ENCODE measurements around the gene NFATC2.

Gene NFATC2

DNA sequence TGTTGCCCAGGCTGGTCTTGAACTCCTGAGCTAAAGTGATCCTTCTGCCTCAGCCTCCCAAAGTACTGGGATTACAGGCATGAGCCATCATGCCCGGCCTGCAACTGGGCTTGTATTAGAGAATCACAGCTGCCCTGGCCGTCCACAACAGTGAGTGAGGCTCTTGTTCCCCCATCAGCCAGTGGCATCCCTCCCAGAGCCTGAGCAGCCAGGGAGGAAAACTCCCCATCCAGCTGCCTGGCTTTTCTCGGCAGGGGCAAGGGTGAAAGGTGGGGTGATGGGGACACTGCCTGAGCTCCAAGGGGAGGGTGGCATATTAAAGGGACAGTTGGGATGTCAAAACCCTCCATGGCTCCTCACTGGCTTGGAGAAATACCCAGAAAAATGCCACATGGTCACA, 185.6 kb downstream of the NFATC2 start:
- Histone ChIP-seq H4K20me1 (ENCODE audit: insufficient read depth, low read length, poor library complexity, severe bottlenecking) (no peaks in the 10 kb centered on the region), H3K79me2 (ENCODE audit: insufficient read depth, low read length) (no peaks in the 10 kb centered on the region)

DNA sequence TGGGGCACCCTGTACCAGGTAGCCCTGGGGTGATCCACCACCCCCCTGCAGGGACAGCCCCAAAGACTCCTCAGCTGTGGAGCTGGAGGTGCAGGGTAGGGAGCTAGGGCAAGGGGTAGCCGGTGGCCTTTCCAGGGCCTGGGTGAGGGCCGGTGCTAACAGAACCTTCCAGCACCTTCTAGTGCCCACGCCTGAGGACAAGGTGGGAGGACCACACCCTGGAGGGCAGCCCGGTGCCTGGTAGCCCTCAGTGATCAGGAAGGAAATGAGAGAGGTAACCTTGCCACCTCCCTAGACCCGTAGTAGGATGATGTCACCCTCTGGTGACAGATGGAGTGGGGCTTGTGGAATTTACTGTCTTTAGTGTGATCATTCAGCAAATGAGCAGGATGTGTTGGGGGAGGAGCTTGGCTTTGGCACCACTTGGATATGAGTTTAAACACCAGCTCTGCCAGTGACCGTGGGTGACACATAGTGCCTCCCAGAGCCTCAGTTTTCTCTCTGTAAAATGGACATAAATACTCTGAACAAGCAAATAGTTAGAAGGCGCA, 187.7 kb downstream of the NFATC2 start:
- no peaks in the 10 kb centered on the region for H3K9me2 ChIP-seq (replicated peaks; ENCODE audit: low read depth, low read length)
- no peaks in the 10 kb centered on the region for H3K27me3 ChIP-seq (ENCODE audit: insufficient read depth, low read length, poor library complexity, severe bottlenecking)
- H3F3A ChIP-seq (ENCODE audit: low read depth): no peaks in the 10 kb centered on the region
- no peaks in the 10 kb centered on the region for H3K36me3 ChIP-seq (ENCODE audit: insufficient read depth, low read length)
- no peaks in the 10 kb centered on the region for H4K20me1 ChIP-seq (ENCODE audit: insufficient read depth, low read length, poor library complexity, severe bottlenecking)
- no peak for TF ChIP-seq EZH2phosphoT487 (IDR thresholded peaks at IDR 0.05; ENCODE audit: borderline replicate concordance)
- TF ChIP-seq, protein P1, sequence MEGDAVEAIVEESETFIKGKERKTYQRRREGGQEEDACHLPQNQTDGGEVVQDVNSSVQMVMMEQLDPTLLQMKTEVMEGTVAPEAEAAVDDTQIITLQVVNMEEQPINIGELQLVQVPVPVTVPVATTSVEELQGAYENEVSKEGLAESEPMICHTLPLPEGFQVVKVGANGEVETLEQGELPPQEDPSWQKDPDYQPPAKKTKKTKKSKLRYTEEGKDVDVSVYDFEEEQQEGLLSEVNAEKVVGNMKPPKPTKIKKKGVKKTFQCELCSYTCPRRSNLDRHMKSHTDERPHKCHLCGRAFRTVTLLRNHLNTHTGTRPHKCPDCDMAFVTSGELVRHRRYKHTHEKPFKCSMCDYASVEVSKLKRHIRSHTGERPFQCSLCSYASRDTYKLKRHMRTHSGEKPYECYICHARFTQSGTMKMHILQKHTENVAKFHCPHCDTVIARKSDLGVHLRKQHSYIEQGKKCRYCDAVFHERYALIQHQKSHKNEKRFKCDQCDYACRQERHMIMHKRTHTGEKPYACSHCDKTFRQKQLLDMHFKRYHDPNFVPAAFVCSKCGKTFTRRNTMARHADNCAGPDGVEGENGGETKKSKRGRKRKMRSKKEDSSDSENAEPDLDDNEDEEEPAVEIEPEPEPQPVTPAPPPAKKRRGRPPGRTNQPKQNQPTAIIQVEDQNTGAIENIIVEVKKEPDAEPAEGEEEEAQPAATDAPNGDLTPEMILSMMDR (conservative IDR thresholded peaks at IDR 0.05; ENCODE audit: low read length): no peak
- no peaks in the 10 kb centered on the region for H3K79me2 ChIP-seq (ENCODE audit: insufficient read depth, low read length)
- H2AFZ ChIP-seq (ENCODE audit: low read length): no peak overlapping the region
- H3K9me3 ChIP-seq (ENCODE audit: insufficient read depth, low read depth, low read length): no peaks in the 10 kb centered on the region
- no peak overlapping the region for H3K9ac ChIP-seq (ENCODE audit: low read depth, low read length, poor library complexity, severe bottlenecking)
- no peak overlapping the region for H3K4me2 ChIP-seq (ENCODE audit: low read depth, low read length, poor library complexity, severe bottlenecking)
- H3K4me3 ChIP-seq (ENCODE audit: low read length, poor library complexity, severe bottlenecking): no peak overlapping the region
- H3K4me1 ChIP-seq (ENCODE audit: insufficient read depth, low read length, poor library complexity, severe bottlenecking): peaks cover 3% of the 10 kb centered on the region

More for the DNA sequence above, 185.6 kb downstream of the NFATC2 start:
- H3K4me1 ChIP-seq (ENCODE audit: insufficient read depth, low read length, poor library complexity, severe bottlenecking): peaks cover 3% of the 10 kb centered on the region
- no peak for TF ChIP-seq EZH2phosphoT487 (IDR thresholded peaks at IDR 0.05; ENCODE audit: borderline replicate concordance)
- TF ChIP-seq, protein P1 (conservative IDR thresholded peaks at IDR 0.05; ENCODE audit: low read length): no peak
- no peak overlapping the region for H2AFZ ChIP-seq (ENCODE audit: low read length)
- no peaks in the 10 kb centered on the region for H3F3A ChIP-seq (ENCODE audit: low read depth)
- no peak overlapping the region for H3K4me2 ChIP-seq (ENCODE audit: low read depth, low read length, poor library complexity, severe bottlenecking)
- H3K4me3 ChIP-seq (ENCODE audit: low read length, poor library complexity, severe bottlenecking): no peak overlapping the region
- H3K9me3 ChIP-seq (ENCODE audit: insufficient read depth, low read depth, low read length): no peaks in the 10 kb centered on the region
- no peaks in the 10 kb centered on the region for H3K27me3 ChIP-seq (ENCODE audit: insufficient read depth, low read length, poor library complexity, severe bottlenecking)
- H3K9me2 ChIP-seq (replicated peaks; ENCODE audit: low read depth, low read length): no peaks in the 10 kb centered on the region
- no peak overlapping the region for H3K9ac ChIP-seq (ENCODE audit: low read depth, low read length, poor library complexity, severe bottlenecking)
- H3K36me3 ChIP-seq (ENCODE audit: insufficient read depth, low read length): no peaks in the 10 kb centered on the region

DNA sequence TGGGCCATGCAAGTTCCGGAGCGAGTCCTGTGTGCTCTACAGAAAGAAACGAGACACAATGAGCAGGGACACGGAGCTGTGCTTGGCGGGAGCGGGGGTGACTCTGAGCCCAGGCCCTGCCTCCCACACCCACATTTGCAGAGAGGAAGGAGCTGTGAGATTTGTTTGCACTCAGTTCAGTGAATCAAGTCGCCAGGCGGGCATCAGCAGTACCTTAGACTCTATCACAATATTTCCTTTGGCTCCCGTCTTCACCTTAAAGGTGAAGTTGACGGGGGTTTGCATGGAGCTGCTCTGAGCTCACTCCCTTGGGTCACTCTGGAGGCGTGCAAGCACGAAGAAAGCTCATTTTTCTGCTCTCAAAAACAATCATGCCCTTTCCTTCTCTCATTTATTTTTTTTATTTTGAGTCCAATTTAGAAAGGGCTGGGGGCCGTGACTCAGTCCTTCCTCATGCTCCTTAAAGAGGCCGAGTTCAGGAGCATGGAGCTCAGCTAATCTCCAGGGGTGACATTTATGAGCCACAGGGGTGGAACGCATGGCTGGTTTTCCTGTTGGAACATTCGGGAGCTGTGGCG, 188.2 kb downstream of the NFATC2 start:
- H3K36me3 ChIP-seq (ENCODE audit: insufficient read depth, low read length): no peaks in the 10 kb centered on the region
- H3K9ac ChIP-seq (ENCODE audit: low read depth, low read length, poor library complexity, severe bottlenecking): no peak overlapping the region
- H3K4me1 ChIP-seq (ENCODE audit: insufficient read depth, low read length, poor library complexity, severe bottlenecking): peaks cover 3% of the 10 kb centered on the region
- H4K20me1 ChIP-seq (ENCODE audit: insufficient read depth, low read length, poor library complexity, severe bottlenecking): no peaks in the 10 kb centered on the region
- H3F3A ChIP-seq (ENCODE audit: low read depth): no peaks in the 10 kb centered on the region
- H2AFZ ChIP-seq (ENCODE audit: low read length): no peak overlapping the region
- TF ChIP-seq, protein P1 (conservative IDR thresholded peaks at IDR 0.05; ENCODE audit: low read length): no peak
- TF ChIP-seq EZH2phosphoT487 (IDR thresholded peaks at IDR 0.05; ENCODE audit: borderline replicate concordance): no peak
- H3K9me2 ChIP-seq (replicated peaks; ENCODE audit: low read depth, low read length): no peaks in the 10 kb centered on the region
- no peak overlapping the region for H3K4me3 ChIP-seq (ENCODE audit: low read length, poor library complexity, severe bottlenecking)
- no peak overlapping the region for H3K4me2 ChIP-seq (ENCODE audit: low read depth, low read length, poor library complexity, severe bottlenecking)
- H3K79me2 ChIP-seq (ENCODE audit: insufficient read depth, low read length): no peaks in the 10 kb centered on the region
- no peaks in the 10 kb centered on the region for H3K9me3 ChIP-seq (ENCODE audit: insufficient read depth, low read depth, low read length)
- H3K27me3 ChIP-seq (ENCODE audit: insufficient read depth, low read length, poor library complexity, severe bottlenecking): no peaks in the 10 kb centered on the region
